Epithelial cell of proximal tubule (primary cell): ENCODE data around the gene ZFP69. TPM values are rescaled to one million over a fixed set of nuclear protein-coding genes. Genes with fewer than 3 reads are reported as not detected.

Experiments
- DNase-seq: peaks from one replicate; pipeline ENCODE4 v3.0.0-alpha.2; 2011; ENCODE audit warnings: low read depth
- H3K4me3 ChIP-seq: 2 replicates; pipeline ENCODE4 v1.5.1; 2011; ENCODE audit warnings: low read depth, mild to moderate bottlenecking, low read length
- CTCF ChIP-seq: conservative IDR thresholded peaks from 2 replicates; pipeline ENCODE4 v1.5.1; 2012; ENCODE audit warnings: low read depth, mild to moderate bottlenecking, low read length
- total RNA-seq: library from RNA; depleted of rRNA; stranded (reverse); fragments of >200 nt; gene quantifications from 2 replicates; pipeline ENCODE4 v1.2.3, GENCODE V29; 2015

ZFP69 gene
- total RNA-seq, 1 donor from 2014 or later = 0.58 TPM

- no peak for TF ChIP-seq CTCF
- no peak overlapping the region for H3K4me3 ChIP-seq
- peak; percentile 70 for DNase-seq
These were observed 37.8 kb upstream of the ZFP69 start for GRCh38 chr1:40439247-40439646.

- DNase-seq = no peak
- peak within 1 kb of the TSS; percentile 78 for H3K4me3 ChIP-seq
- TF ChIP-seq CTCF = peak; percentile 2
These were observed 27.2 kb upstream of the ZFP69 start, which contains the start of gene ZFP69B for GRCh38 chr1:40449684-40450494. TSS of gene ZFP69B (plus strand) at chr1:40450476. CDS start at chr1:40450962, 486 bp downstream.

GRCh38 chr1:40450495-40451237 is 26.4 kb upstream of the ZFP69 start:
- TF ChIP-seq CTCF = no peak
- no peak for DNase-seq
- peak overlapping the region; percentile 78 for H3K4me3 ChIP-seq

DNA sequence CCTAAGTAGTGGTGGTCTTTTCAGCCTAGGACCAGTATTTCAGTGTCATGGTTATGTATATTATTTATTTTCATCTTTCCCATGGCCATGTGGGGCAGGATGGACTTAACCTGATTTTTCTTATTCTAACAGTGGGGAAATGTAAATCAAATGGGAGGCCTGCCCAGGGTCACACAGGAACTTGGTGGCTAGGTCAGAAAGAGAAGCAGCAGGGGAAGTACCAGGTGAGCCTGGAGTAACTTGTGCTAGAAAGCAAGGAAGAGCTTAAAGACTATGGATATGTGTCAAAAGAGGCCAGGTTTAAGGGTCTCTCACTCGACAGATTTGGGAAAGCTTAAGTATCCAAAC is 25.9 kb upstream of the ZFP69 start:
- DNase-seq = no peak
- TF ChIP-seq CTCF = no peak
- H3K4me3 ChIP-seq = peak overlapping the region; percentile 78

DNA sequence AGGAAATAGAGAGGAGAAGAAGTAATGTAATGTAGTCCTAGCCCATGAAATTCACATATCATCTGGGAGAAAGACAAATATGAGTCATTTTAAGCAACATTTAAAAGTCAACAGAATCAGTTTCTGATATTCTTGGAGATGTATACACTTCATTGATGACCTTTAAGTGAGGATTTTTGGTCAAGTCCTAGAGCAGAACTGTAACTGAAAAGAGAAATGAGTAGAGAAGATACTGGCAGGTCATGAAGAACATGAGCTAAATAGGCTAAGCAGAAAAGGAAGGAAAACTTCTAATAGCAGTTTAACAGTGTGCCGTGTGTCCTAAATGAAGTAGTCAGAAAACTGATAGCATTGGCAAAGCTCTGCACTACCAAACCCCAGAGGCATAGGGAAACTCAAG is 22.2 kb upstream of the ZFP69 start:
- TF ChIP-seq CTCF = no peak

GRCh38 chr1:40462956-40463590 is 14.0 kb upstream of the ZFP69 start:
- DNase-seq = no peak
- H3K4me3 ChIP-seq = no peak overlapping the region
- TF ChIP-seq CTCF = no peak

More for the DNA sequence above, 22.2 kb upstream of the ZFP69 start:
- no peak for DNase-seq
- H3K4me3 ChIP-seq = no peak overlapping the region
